WI38 (cell line): ENCODE data around the gene TMPRSS6.

ENCODE experiments used
- H3K4me3 ChIP-seq: 2 replicates; pipeline ENCODE4 v1.5.1; 2011; ENCODE audit warnings: low read depth, mild to moderate bottlenecking, control low read depth, low read length
- TF ChIP-seq, protein P1 (sequence below): IDR thresholded peaks from 2 replicates; pipeline ENCODE4 v1.5.1; 2012; ENCODE audit warnings: low read depth, mild to moderate bottlenecking, control low read depth, low read length

TMPRSS6 gene

GRCh38 chr22:37139762-37140161, 30.2 kb upstream of the TMPRSS6 start:
- TF ChIP-seq, protein P1, sequence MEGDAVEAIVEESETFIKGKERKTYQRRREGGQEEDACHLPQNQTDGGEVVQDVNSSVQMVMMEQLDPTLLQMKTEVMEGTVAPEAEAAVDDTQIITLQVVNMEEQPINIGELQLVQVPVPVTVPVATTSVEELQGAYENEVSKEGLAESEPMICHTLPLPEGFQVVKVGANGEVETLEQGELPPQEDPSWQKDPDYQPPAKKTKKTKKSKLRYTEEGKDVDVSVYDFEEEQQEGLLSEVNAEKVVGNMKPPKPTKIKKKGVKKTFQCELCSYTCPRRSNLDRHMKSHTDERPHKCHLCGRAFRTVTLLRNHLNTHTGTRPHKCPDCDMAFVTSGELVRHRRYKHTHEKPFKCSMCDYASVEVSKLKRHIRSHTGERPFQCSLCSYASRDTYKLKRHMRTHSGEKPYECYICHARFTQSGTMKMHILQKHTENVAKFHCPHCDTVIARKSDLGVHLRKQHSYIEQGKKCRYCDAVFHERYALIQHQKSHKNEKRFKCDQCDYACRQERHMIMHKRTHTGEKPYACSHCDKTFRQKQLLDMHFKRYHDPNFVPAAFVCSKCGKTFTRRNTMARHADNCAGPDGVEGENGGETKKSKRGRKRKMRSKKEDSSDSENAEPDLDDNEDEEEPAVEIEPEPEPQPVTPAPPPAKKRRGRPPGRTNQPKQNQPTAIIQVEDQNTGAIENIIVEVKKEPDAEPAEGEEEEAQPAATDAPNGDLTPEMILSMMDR: no peak
- H3K4me3 ChIP-seq: no peak overlapping the region

GRCh38 chr22:37138849-37139561, 29.5 kb upstream of the TMPRSS6 start:
- no peak overlapping the region for H3K4me3 ChIP-seq
- TF ChIP-seq, protein P1: no peak

GRCh38 chr22:37137903-37138665, 28.6 kb upstream of the TMPRSS6 start:
- no peak overlapping the region for H3K4me3 ChIP-seq
- TF ChIP-seq, protein P1: no peak

DNA sequence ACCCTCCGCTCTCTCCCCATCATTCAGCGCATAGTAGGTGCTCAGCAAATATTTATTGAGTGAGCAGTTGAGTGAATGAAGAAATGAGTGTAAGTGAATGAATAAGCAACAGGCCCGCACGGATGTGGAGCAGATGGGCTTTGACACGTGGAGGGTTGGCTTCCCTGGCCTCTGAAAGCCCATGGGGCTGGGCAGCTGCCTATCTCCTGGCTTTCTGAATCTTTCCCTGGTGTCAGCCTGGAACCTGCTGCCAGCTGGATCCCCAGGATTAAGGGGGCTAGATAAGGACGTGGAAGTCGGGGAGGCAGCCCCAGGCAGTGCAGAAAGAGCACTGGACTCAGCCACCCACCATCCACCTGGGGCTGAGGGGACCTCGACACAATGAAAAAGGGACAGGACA, 27.6 kb upstream of the TMPRSS6 start:
- TF ChIP-seq, protein P1: no peak
- no peak overlapping the region for H3K4me3 ChIP-seq

DNA sequence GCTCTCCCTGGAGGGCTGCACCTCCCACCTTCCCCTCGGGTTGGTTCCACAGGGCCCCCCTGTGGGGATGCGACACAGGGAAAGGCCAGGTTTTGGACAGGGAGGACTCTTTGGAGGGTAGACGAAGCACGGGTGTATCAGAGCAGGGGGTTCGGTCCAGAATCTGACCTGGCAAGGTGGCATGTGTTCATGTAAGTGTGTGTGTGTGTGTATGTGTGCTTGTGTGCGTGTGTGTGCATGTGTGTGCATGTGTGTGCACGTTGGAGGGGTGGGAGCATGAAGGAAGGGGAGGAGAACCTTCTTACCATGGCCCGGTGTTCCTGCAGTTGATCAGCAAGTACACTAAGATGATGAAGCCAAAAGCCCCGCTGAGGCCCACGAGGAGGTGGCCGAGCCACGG, 25.5 kb upstream of the TMPRSS6 start:
- TF ChIP-seq, protein P1: no peak
- no peak overlapping the region for H3K4me3 ChIP-seq

- H3K4me3 ChIP-seq: no peak overlapping the region
- TF ChIP-seq, protein P1: no peak
These were observed 23.9 kb upstream of the TMPRSS6 start for GRCh38 chr22:37133304-37134018.
